K562 (cell line): Measurements from ENCODE around the gene VPS13C. TPM values are rescaled to one million over a fixed set of nuclear protein-coding genes. Genes with fewer than 3 reads are reported as not detected.
A peak's percentile ranks its signal among the peaks of the same experiment; 100 is the strongest.

ENCODE experiments used
- ATAC-seq: fragments of 200-7000 bp; cut with Tn5 transposase; 3 replicates; pipeline ENCODE4 v1.9.1; 2020; ENCODE audit warnings: moderate library complexity
- BruUV-seq: library from RNA; stranded (reverse); fragments of 400-500 nt; replicated peaks from 2 replicates; lab custom pipeline; 2021; lab: Mats Ljungman, UMichigan
- CTCF ChIA-PET: fragments of 300-600 bp; formaldehyde crosslinking; extraction: SDS; loops from one replicate; lab custom pipeline; 2021; ENCODE audit warnings: low intra/inter-chr PET ratio; lab: Yijun Ruan, JAX
- POLR2A ChIA-PET: fragments of 300-600, 350-650 bp; sonication (Branson Sonifier 250); formaldehyde crosslinking; extraction: SDS; loops from one replicate; lab custom pipeline; 2021; ENCODE audit warnings: antibody characterized with exemption, inconsistent platforms; lab: Yijun Ruan, JAX
- DNase-seq, 4 experiments: peaks; one replicate each; pipeline versions ENCODE4 v3.0.0 to v3.0.0-alpha.2; 2011 to 2018; ENCODE audit warnings: low spot score in 3 of 4, mixed read lengths in 3 of 4; ENCODE audit errors: extremely low read depth in 1 of 4
- FAIRE-seq: peaks from 2 replicates; lab custom pipeline; 2011; peaks lifted over from hg19 to GRCh38; lab: Jason Lieb, UNC
- H2AFZ ChIP-seq: 2 replicates; pipeline ENCODE4 v1.6.0; 2011; ENCODE audit warnings: low read depth, low read length, control low read depth, inconsistent platforms
- H3K27ac ChIP-seq: fragments of 200-600 bp; 3 replicates; pipeline ENCODE4 v1.8.0; 2011; ENCODE audit warnings: low read depth, mild to moderate bottlenecking, control low read depth, inconsistent platforms, low read length, moderate library complexity, mixed read lengths; ENCODE audit errors: extremely low read depth
- H3K27me3 ChIP-seq, 2 experiments: fragments of 300-600 bp in 1 of 2; 2 replicates in 1 of 2; 3 replicates in 1 of 2; pipeline versions ENCODE4 v1.6.0 to v1.8.0; 2011; ENCODE audit warnings: inconsistent platforms in 2 of 2, low read length in 2 of 2, mild to moderate bottlenecking in 1 of 2, mixed read lengths in 1 of 2, moderate library complexity in 1 of 2; ENCODE audit not compliant: control insufficient read depth in 2 of 2, insufficient read depth in 2 of 2
- H3K36me3 ChIP-seq: fragments of 300-600 bp; 3 replicates; pipeline ENCODE4 v1.8.0; 2011; ENCODE audit warnings: mild to moderate bottlenecking, low read length, inconsistent platforms; ENCODE audit not compliant: control insufficient read depth, insufficient read depth
- H3K4me1 ChIP-seq, 2 experiments: fragments of 200-600 bp in 1 of 2; replicated peaks in 1 of 2; 2 replicates in 1 of 2; 3 replicates in 1 of 2; pipeline versions ENCODE4 v1.5.1 to v1.8.0; 2011; ENCODE audit warnings: inconsistent platforms in 2 of 2, low read length in 2 of 2, mild to moderate bottlenecking in 1 of 2, mixed read lengths in 1 of 2, moderate library complexity in 1 of 2; ENCODE audit not compliant: control insufficient read depth in 2 of 2, insufficient read depth in 2 of 2
- H3K4me2 ChIP-seq: 2 replicates; pipeline ENCODE4 v1.6.1; 2011; ENCODE audit warnings: low read length, control low read depth, inconsistent platforms, mixed read lengths; ENCODE audit not compliant: insufficient read depth
- H3K4me3 ChIP-seq: fragments of 200-600 bp; sonication (generic), shearing (Covaris generic); 2 replicates; pipeline ENCODE4 v1.5.1; 2016; ENCODE audit warnings: control low read depth, inconsistent platforms
- H3K79me2 ChIP-seq: fragments of 200-600 bp; 3 replicates; pipeline ENCODE4 v1.8.0; 2011; ENCODE audit warnings: low read length, inconsistent platforms; ENCODE audit not compliant: control insufficient read depth, insufficient read depth
- H3K9ac ChIP-seq, 2 experiments: 2 replicates each; pipeline versions ENCODE4 v1.6.0 to v1.6.1; 2011; ENCODE audit warnings: low read depth in 2 of 2, low read length in 2 of 2, control low read depth in 1 of 2, inconsistent platforms in 1 of 2, mild to moderate bottlenecking in 1 of 2, mixed read lengths in 1 of 2; ENCODE audit not compliant: insufficient read depth in 1 of 2
- H3K9me1 ChIP-seq: one replicate; pipeline ENCODE4 v1.6.0; 2011; ENCODE audit warnings: inconsistent platforms, mild to moderate bottlenecking, low read length, moderate library complexity; ENCODE audit not compliant: control insufficient read depth, insufficient read depth
- H3K9me3 ChIP-seq: replicated peaks from 2 replicates; pipeline ENCODE4 v1.5.1; 2011; ENCODE audit warnings: low read depth, low read length, inconsistent platforms; ENCODE audit not compliant: control insufficient read depth, insufficient read depth
- H4K20me1 ChIP-seq: replicated peaks from 2 replicates; pipeline ENCODE4 v1.6.1; 2011; ENCODE audit warnings: low read length, inconsistent platforms, mixed read lengths; ENCODE audit not compliant: control insufficient read depth, insufficient read depth
- CLOCK ChIP-seq: fragments of 250-450 bp; sonication (Bioruptor Pico); IDR thresholded peaks from 2 replicates; pipeline ENCODE4 v1.4.0; 2020; ENCODE audit warnings: mild to moderate bottlenecking, moderate library complexity, borderline replicate concordance
- HMBOX1 ChIP-seq: sonication (generic); IDR thresholded peaks from 2 replicates; pipeline ENCODE4 v1.6.1; 2016
- MEF2A ChIP-seq: IDR thresholded peaks from 2 replicates; pipeline ENCODE4 v1.6.1; 2011; ENCODE audit warnings: low read depth, mild to moderate bottlenecking, low read length, moderate library complexity; ENCODE audit not compliant: control insufficient read depth
- MTF1 ChIP-seq: fragments of 250-450 bp; sonication (Bioruptor Pico); IDR thresholded peaks from 2 replicates; pipeline ENCODE4 v1.9.0; 2021; ENCODE audit warnings: moderate library complexity, mild to moderate bottlenecking, inconsistent platforms, borderline replicate concordance
- MYNN ChIP-seq, 2 experiments: sonication (generic); formaldehyde crosslinking in 1 of 2; IDR thresholded peaks; 2 replicates each; pipeline versions ENCODE4 v1.5.0 to v1.6.1; 2016 to 2020; ENCODE audit warnings: antibody characterized with exemption in 1 of 2, missing genetic modification reagents in 1 of 2
- RCOR1 ChIP-seq, 2 experiments: IDR thresholded peaks; 2 replicates each; pipeline ENCODE4 v1.6.1; 2012; ENCODE audit warnings: low read depth in 2 of 2, low read length in 2 of 2, borderline replicate concordance in 1 of 2, improper control_type of control experiment in 1 of 2
- ZNF239 ChIP-seq: fragments of 250-450 bp; sonication (Bioruptor Pico); IDR thresholded peaks from 2 replicates; pipeline ENCODE4 v1.4.0; 2020; ENCODE audit warnings: mild to moderate bottlenecking
- ZNF507 ChIP-seq: conservative IDR thresholded peaks from 2 replicates; pipeline ENCODE4 v1.6.1; 2017; ENCODE audit warnings: missing genetic modification characterization, missing compliant biosample characterization
- ZNF695 ChIP-seq: fragments of 450-650 bp; formaldehyde crosslinking; IDR thresholded peaks from 2 replicates; pipeline ENCODE4 v1.4.0; 2020; ENCODE audit warnings: mild to moderate bottlenecking, moderate library complexity
- WGBS: fragments of 100-300 bp; shearing (Covaris generic); methylation state at CpG from one replicate; pipeline ENCODE4 v1.1.6; 2016; ENCODE audit warnings: low coverage, mixed read lengths; ENCODE audit not compliant: insufficient coverage; ENCODE audit errors: missing lambda C conversion rate; 5-methylcytosine and 5-hydroxymethylcytosine counted together
- in situ Hi-C: fragments of 300-500 bp; cut with MboI; formaldehyde crosslinking; loops from 4 replicates; pipeline ENCODE4 v1.15.0; 2018; ENCODE audit warnings: inconsistent platforms, mixed read lengths
- intact Hi-C: fragments of 100-400 bp; cut with micrococcal nuclease; formaldehyde crosslinking; loops from 2 replicates; pipeline ENCODE4 v1.14.2; 2022
- polyA plus RNA-seq, 8 experiments: library from polyadenylated mRNA; depleted of rRNA in 4 of 8; stranded (reverse) in 5 of 8; unstranded in 3 of 8; fragments of >200 nt; fragmentation: Nextera tagmentation in 2 of 8; fragmentation: Illumina TruSeq in 1 of 8; extraction: Ambion mirVana in 2 of 8; extraction: Trizol in 1 of 8; gene quantifications; 2 replicates each; pipeline versions ENCODE4 v1.2.1 to v1.2.3, GENCODE V29; 2011 to 2014; ENCODE audit warnings: inconsistent platforms in 1 of 8, missing spikeins in 1 of 8
- total RNA-seq, 7 experiments: library from RNA; depleted of rRNA in 6 of 7; stranded (reverse); fragments of >200 nt in 6 of 7; fragmentation: Illumina TruSeq in 2 of 7; extraction: Trizol in 2 of 7; gene quantifications; 2 replicates each; pipeline versions ENCODE4 v1.2.1 to v1.2.3, GENCODE V29; 2011 to 2021; ENCODE audit warnings: low replicate concordance in 1 of 7
- TF ChIP-seq, protein P1 (sequence below): fragments of 450-650 bp; IDR thresholded peaks from 2 replicates; pipeline ENCODE4 v1.6.1; 2017; ENCODE audit warnings: antibody characterized with exemption, mild to moderate bottlenecking
- TF ChIP-seq, protein P2 (sequence below): fragments of 450-650 bp; IDR thresholded peaks from 2 replicates; pipeline ENCODE4 v1.6.1; 2016; ENCODE audit warnings: missing biosample characterization, missing genetic modification characterization

Gene VPS13C
- total and polyA plus RNA-seq, 9 of the 15 experiments (the other 6 are each of a cell fraction or from before 2014, with no cell fraction given), result 5.2 to 32.3 (median 15.7) TPM

DNA sequence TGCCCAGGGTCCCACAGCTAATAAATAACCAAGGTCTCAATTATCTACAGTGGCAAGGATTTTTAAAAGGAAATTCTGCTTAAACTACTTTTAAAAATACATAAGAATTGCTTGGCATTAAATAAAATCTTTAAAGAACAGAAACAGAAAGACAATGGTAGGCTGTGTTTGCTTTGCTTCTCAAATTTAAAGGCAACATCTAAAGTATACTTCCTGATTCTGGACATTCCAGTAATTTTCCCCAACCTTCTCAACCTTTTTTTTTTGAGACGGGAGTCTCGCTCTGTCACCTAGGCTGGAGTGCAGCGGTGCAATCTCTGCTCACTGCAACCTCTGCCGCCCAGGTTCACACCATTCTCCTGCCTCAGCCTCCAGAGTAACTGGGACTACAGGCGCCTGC, 5.3 kb downstream of the VPS13C start (continued):
- TF ChIP-seq MEF2A (no peak), MTF1 (CRISPR knock-in tag) (no peak), ZNF695 (CRISPR knock-in tag) (no peak), MYNN (IDR thresholded peaks at IDR 0.05) (no peak), MYNN (CRISPR knock-in tag; IDR thresholded peaks at IDR 0.05) (no peak)
- TF ChIP-seq, protein P1, sequence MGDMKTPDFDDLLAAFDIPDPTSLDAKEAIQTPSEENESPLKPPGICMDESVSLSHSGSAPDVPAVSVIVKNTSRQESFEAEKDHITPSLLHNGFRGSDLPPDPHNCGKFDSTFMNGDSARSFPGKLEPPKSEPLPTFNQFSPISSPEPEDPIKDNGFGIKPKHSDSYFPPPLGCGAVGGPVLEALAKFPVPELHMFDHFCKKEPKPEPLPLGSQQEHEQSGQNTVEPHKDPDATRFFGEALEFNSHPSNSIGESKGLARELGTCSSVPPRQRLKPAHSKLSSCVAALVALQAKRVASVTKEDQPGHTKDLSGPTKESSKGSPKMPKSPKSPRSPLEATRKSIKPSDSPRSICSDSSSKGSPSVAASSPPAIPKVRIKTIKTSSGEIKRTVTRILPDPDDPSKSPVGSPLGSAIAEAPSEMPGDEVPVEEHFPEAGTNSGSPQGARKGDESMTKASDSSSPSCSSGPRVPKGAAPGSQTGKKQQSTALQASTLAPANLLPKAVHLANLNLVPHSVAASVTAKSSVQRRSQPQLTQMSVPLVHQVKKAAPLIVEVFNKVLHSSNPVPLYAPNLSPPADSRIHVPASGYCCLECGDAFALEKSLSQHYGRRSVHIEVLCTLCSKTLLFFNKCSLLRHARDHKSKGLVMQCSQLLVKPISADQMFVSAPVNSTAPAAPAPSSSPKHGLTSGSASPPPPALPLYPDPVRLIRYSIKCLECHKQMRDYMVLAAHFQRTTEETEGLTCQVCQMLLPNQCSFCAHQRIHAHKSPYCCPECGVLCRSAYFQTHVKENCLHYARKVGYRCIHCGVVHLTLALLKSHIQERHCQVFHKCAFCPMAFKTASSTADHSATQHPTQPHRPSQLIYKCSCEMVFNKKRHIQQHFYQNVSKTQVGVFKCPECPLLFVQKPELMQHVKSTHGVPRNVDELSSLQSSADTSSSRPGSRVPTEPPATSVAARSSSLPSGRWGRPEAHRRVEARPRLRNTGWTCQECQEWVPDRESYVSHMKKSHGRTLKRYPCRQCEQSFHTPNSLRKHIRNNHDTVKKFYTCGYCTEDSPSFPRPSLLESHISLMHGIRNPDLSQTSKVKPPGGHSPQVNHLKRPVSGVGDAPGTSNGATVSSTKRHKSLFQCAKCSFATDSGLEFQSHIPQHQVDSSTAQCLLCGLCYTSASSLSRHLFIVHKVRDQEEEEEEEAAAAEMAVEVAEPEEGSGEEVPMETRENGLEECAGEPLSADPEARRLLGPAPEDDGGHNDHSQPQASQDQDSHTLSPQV, result no peak

DNA sequence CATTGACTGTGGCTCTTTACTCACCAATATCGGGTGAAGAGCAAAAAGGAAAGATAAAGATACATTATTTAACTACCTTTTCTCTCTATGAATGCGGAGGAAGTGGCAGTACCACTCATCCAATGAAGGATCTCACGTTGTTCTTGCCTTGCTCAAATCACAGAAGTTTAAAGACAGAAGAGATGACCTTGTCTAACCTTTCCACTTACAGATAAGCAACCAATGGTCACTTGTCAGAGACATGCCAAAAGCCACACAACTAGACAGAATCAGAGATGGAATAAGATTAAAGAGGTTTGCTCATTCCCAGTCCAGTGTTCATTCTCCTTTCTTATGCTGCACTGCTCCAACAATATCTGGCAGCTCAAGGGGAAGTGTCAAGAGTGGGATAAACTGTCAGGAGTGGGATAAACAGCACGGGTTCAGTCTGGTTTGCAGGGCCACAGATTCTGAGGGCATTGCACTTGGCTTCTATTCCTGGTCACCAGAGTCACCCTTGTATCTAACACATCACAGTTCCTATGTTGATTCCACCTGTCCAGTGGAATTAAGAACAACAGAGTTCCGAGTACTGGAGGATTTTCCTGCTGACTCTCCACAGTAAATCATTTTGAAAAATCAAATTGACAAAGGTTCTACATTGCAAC, 6.7 kb downstream of the VPS13C start:
- Histone ChIP-seq H3K4me3 (no peak overlapping the region), H2AFZ (no peak overlapping the region), H3K9me1 (no peaks in the 10 kb centered on the region), H4K20me1 (peaks cover 8% of the 10 kb centered on the region), H3K9me3 (no peaks in the 10 kb centered on the region), H3K79me2 (peaks cover 59% of the 10 kb centered on the region), H3K9ac (no peak overlapping the region), H3K4me1 (peaks cover 5 to 8% of the 10 kb centered on the region in 2 experiments; a peak in 2 of 5 replicates), H3K27me3 (no peaks in the 10 kb centered on the region), H3K4me2 (no peak overlapping the region), H3K36me3 (no peaks in the 10 kb centered on the region), H3K27ac (no peak overlapping the region)
- WGBS, result 42% methylated on average over 5 of the region's 5 CpGs
- DNase-seq (no peak), FAIRE-seq (no peak), ATAC-seq (no peak)
- in situ Hi-C loops, result no loop called here
- no TSS peak for BruUV-seq
- intact Hi-C loops, result no loop called here
- POLR2A ChIA-PET, result no interaction called here
- CTCF ChIA-PET, result no interaction called here
- TF ChIP-seq HMBOX1, result 0 out of 2 replicates have a peak, but pooled peaks have one; percentile 14
- no peak for TF ChIP-seq ZNF239 (CRISPR knock-in tag)
- TF ChIP-seq, protein P2, sequence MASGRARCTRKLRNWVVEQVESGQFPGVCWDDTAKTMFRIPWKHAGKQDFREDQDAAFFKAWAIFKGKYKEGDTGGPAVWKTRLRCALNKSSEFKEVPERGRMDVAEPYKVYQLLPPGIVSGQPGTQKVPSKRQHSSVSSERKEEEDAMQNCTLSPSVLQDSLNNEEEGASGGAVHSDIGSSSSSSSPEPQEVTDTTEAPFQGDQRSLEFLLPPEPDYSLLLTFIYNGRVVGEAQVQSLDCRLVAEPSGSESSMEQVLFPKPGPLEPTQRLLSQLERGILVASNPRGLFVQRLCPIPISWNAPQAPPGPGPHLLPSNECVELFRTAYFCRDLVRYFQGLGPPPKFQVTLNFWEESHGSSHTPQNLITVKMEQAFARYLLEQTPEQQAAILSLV, result no peak
- peak in 1 of 2 experiments; percentile 70; a peak in 2 of 4 replicates for TF ChIP-seq RCOR1 (IDR thresholded peaks at IDR 0.05; ENCODE audit: borderline replicate concordance in 1 of 2, low read depth in 2 of 2, low read length in 2 of 2)
- no peak for TF ChIP-seq CLOCK (CRISPR knock-in tag)
- no peak for TF ChIP-seq ZNF507 (tag)
